ENCODE results near the gene CORO6. TPM values are rescaled to one million over a fixed set of nuclear protein-coding genes. Genes with fewer than 3 reads are reported as not detected.

Gene CORO6
- polyA plus RNA-seq, 3 donors, result 1.3 TPM; not detected in 2

- H2AFZ ChIP-seq (ENCODE audit: insufficient read depth, low read depth, low read length, poor library complexity, severe bottlenecking), result peak within 1 kb of the TSS; percentile 96
- Mint-ChIP-seq H3K36me3 (peaks cover 22% of the 10 kb centered on the region in 2 donors), H3K4me1 (peaks cover 54% of the 10 kb centered on the region), H3K27ac (peak within 1 kb of the TSS in 6 of 7 donors; percentile 28 to 93 (median 72)), H3K9me3 (no peaks in the 10 kb centered on the region), H3K4me3 (peak within 1 kb of the TSS; percentile 95 to 97), H3K27me3 (ENCODE audit: low read depth in 3 of 3) (peaks cover 0 to 7% (median 2%) of the 10 kb centered on the region in 3 donors)
- H3K9ac ChIP-seq (ENCODE audit: insufficient read depth, low read length, poor library complexity, severe bottlenecking), result peak within 1 kb of the TSS; percentile 58
- H3K4me2 ChIP-seq (replicated peaks; ENCODE audit: extremely low read depth, low read length, poor library complexity, severe bottlenecking), result peak within 1 kb of the TSS; percentile 100
- H4K20me1 ChIP-seq (ENCODE audit: insufficient read depth, low read length), result peaks cover 10% of the 10 kb centered on the region
- H3K27ac ChIP-seq (ENCODE audit: low read depth in 1 of 2, low read length in 2 of 2), result peak within 1 kb of the TSS in 1 of 2 donors; percentile 70
- no peaks in the 10 kb centered on the region for H3K36me3 ChIP-seq (replicated peaks in 1 of 2; ENCODE audit: control insufficient read depth in 1 of 2, insufficient read depth in 2 of 2, low read length in 2 of 2)
- H3K27me3 ChIP-seq (ENCODE audit: control insufficient read depth in 2 of 2, insufficient read depth in 2 of 2, low read length in 2 of 2), result no peaks in the 10 kb centered on the region
- H3K9me3 ChIP-seq (replicated peaks in 1 of 2; ENCODE audit: control insufficient read depth in 1 of 2, insufficient read depth in 1 of 2, low read length in 2 of 2), result no peaks in the 10 kb centered on the region
- H3K4me3 ChIP-seq (replicated peaks in 1 of 3; ENCODE audit: low read depth in 2 of 3, low read length in 3 of 3), result peak within 1 kb of the TSS; percentile 76 to 97 (median 87)
- WGBS (ENCODE audit: insufficient coverage), result under 1% methylated on average over 90 of the region's 94 CpGs
- H3K4me1 ChIP-seq (ENCODE audit: control insufficient read depth in 1 of 2, insufficient read depth in 2 of 2, low read length in 2 of 2), result peaks cover 46 to 48% of the 10 kb centered on the region in 2 donors
- intact Hi-C loops (cut with micrococcal nuclease), result loop anchor here (10.0 kb wide), 2 partner anchors 48 to 202 kb away; no protein-coding TSS in a partner anchor
- peaks cover 41% of the 10 kb centered on the region for H3K79me2 ChIP-seq (ENCODE audit: insufficient read depth, low read length)
- DNase-seq, result peak in 2 of 3 donors; percentile 48 to 52
- TF ChIP-seq CTCF (IDR thresholded peaks at IDR 0.05), result peak; percentile 5
Measured at GRCh38 chr17:29566473-29567303, 56.0 kb downstream of the CORO6 start, which contains the start of gene ABHD15. Gene ABHD15, minus strand, starts transcription at chr17:29567037. Its CDS starts 71 bp downstream, at chr17:29566966.

- peak in 2 of 3 donors; percentile 29 to 36 for DNase-seq
- Mint-ChIP-seq H3K4me1 (peaks cover 59% of the 10 kb centered on the region), H3K36me3 (peaks cover 18% of the 10 kb centered on the region in 2 donors), H3K9me3 (no peaks in the 10 kb centered on the region), H3K27ac (peak overlapping the region in 3 of 7 donors; percentile 70 to 76 (median 75)), H3K4me3 (peak overlapping the region; percentile 91 to 95), H3K27me3 (ENCODE audit: low read depth in 3 of 3) (peaks cover 0 to 7% (median 0%) of the 10 kb centered on the region in 3 donors)
- H3K9me3 ChIP-seq (replicated peaks in 1 of 2; ENCODE audit: control insufficient read depth in 1 of 2, insufficient read depth in 1 of 2, low read length in 2 of 2), result no peaks in the 10 kb centered on the region
- intact Hi-C loops (cut with micrococcal nuclease), result loop anchor here (10.0 kb wide), 2 partner anchors 49 to 201 kb away; no protein-coding TSS in a partner anchor
- peak overlapping the region; percentile 100 for H3K4me2 ChIP-seq (replicated peaks; ENCODE audit: extremely low read depth, low read length, poor library complexity, severe bottlenecking)
- H3K9ac ChIP-seq (ENCODE audit: insufficient read depth, low read length, poor library complexity, severe bottlenecking), result peak overlapping the region; percentile 58
- H3K79me2 ChIP-seq (ENCODE audit: insufficient read depth, low read length), result peaks cover 42% of the 10 kb centered on the region
- peak; percentile 27 for TF ChIP-seq CTCF (IDR thresholded peaks at IDR 0.05)
- H3K27me3 ChIP-seq (ENCODE audit: control insufficient read depth in 2 of 2, insufficient read depth in 2 of 2, low read length in 2 of 2), result no peaks in the 10 kb centered on the region
- peaks cover 10% of the 10 kb centered on the region for H4K20me1 ChIP-seq (ENCODE audit: insufficient read depth, low read length)
- 11% methylated on average over 55 of the region's 55 CpGs for WGBS (ENCODE audit: insufficient coverage)
- H2AFZ ChIP-seq (ENCODE audit: insufficient read depth, low read depth, low read length, poor library complexity, severe bottlenecking), result peak overlapping the region; percentile 96
- H3K4me1 ChIP-seq (ENCODE audit: control insufficient read depth in 1 of 2, insufficient read depth in 2 of 2, low read length in 2 of 2), result peaks cover 53 to 56% of the 10 kb centered on the region in 2 donors
- H3K36me3 ChIP-seq (replicated peaks in 1 of 2; ENCODE audit: control insufficient read depth in 1 of 2, insufficient read depth in 2 of 2, low read length in 2 of 2), result no peaks in the 10 kb centered on the region
- peak overlapping the region; percentile 45 to 97 (median 65) for H3K4me3 ChIP-seq (replicated peaks in 1 of 3; ENCODE audit: low read depth in 2 of 3, low read length in 3 of 3)
- no peak overlapping the region for H3K27ac ChIP-seq (ENCODE audit: low read depth in 1 of 2, low read length in 2 of 2)
Measured at GRCh38 chr17:29565643-29566472, 56.9 kb downstream of the CORO6 start.

Measured in CD14-positive monocyte (primary cell).